A549 (cell line): ENCODE results near the gene DCT.

Source experiments
- CBX8 ChIP-seq: fragments of 200-600 bp; sonication (generic); IDR thresholded peaks from 2 replicates; pipeline ENCODE4 v1.6.1; 2016
- CEBPB ChIP-seq, 2 experiments: fragments of >200 bp in 1 of 2; sonication (Bioruptor Twin) in 1 of 2; formaldehyde crosslinking in 1 of 2; IDR thresholded peaks; 2 replicates each; pipeline ENCODE4 v1.6.1; 2012 to 2016
- EP300 ChIP-seq, 2 experiments: fragments of >200 bp; sonication (Bioruptor Twin); formaldehyde crosslinking; IDR thresholded peaks; 2 replicates in 1 of 2; 3 replicates in 1 of 2; pipeline ENCODE4 v1.6.1; 2016 to 2017
- KDM1A ChIP-seq: fragments of 200-600 bp; sonication (generic); IDR thresholded peaks from 2 replicates; pipeline ENCODE4 v1.6.1; 2016; ENCODE audit warnings: low read depth, mild to moderate bottlenecking
- MAZ ChIP-seq: fragments of 150-350 bp; IDR thresholded peaks from 2 replicates; pipeline ENCODE4 v1.6.1; 2014; ENCODE audit warnings: antibody characterized with exemption, low read depth, low read length, borderline replicate concordance
- PHF8 ChIP-seq: fragments of 200-600 bp; sonication (generic); IDR thresholded peaks from 2 replicates; pipeline ENCODE4 v1.6.1; 2016; ENCODE audit warnings: low read depth, mild to moderate bottlenecking, antibody characterized with exemption, moderate library complexity, borderline replicate concordance
- POLR2AphosphoS2 ChIP-seq: conservative IDR thresholded peaks from 2 replicates; pipeline ENCODE4 v1.6.1; 2012; ENCODE audit warnings: low read length, improper control_type of control experiment, inconsistent platforms
- RAD21 ChIP-seq, 2 experiments: fragments of >200 bp in 1 of 2; sonication (Bioruptor Twin) in 1 of 2; formaldehyde crosslinking in 1 of 2; IDR thresholded peaks in 1 of 2; conservative IDR thresholded peaks in 1 of 2; 2 replicates in 1 of 2; 3 replicates in 1 of 2; pipeline ENCODE4 v1.6.1; 2012 to 2018; ENCODE audit warnings: inconsistent platforms in 1 of 2
- REST ChIP-seq: fragments of 200-600 bp; sonication (generic); IDR thresholded peaks from 2 replicates; pipeline ENCODE4 v1.6.1; 2016; ENCODE audit warnings: antibody characterized with exemption, mild to moderate bottlenecking, moderate library complexity
- TF ChIP-seq, protein P1 (sequence below): fragments of >200 bp; sonication (Bioruptor Twin); formaldehyde crosslinking; IDR thresholded peaks from 3 replicates; pipeline ENCODE4 v1.5.1; 2016

- TF ChIP-seq RAD21 (conservative IDR thresholded peaks at IDR 0.05 in 1 of 2, IDR thresholded peaks at IDR 0.05 in 1 of 2) (peak in 1 of 2 experiments; percentile 27; a peak in 2 of 5 replicates), KDM1A (no peak), CEBPB (IDR thresholded peaks at IDR 0.05) (no peak), POLR2AphosphoS2 (no peak), MAZ (no peak), EP300 (IDR thresholded peaks at IDR 0.05) (no peak), CBX8 (no peak), REST (no peak), PHF8 (no peak)
- TF ChIP-seq, protein P1, sequence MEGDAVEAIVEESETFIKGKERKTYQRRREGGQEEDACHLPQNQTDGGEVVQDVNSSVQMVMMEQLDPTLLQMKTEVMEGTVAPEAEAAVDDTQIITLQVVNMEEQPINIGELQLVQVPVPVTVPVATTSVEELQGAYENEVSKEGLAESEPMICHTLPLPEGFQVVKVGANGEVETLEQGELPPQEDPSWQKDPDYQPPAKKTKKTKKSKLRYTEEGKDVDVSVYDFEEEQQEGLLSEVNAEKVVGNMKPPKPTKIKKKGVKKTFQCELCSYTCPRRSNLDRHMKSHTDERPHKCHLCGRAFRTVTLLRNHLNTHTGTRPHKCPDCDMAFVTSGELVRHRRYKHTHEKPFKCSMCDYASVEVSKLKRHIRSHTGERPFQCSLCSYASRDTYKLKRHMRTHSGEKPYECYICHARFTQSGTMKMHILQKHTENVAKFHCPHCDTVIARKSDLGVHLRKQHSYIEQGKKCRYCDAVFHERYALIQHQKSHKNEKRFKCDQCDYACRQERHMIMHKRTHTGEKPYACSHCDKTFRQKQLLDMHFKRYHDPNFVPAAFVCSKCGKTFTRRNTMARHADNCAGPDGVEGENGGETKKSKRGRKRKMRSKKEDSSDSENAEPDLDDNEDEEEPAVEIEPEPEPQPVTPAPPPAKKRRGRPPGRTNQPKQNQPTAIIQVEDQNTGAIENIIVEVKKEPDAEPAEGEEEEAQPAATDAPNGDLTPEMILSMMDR = no peak
Observed at GRCh38 chr13:94416454-94417080, 62.9 kb downstream of the DCT start.
